HUES64 (cell line): ENCODE measurements around the gene NTN4.

Experiments used
- H3K27ac ChIP-seq: 2 replicates; pipeline ENCODE4 v1.7.0; 2013; ENCODE audit warnings: low read depth, low read length, inconsistent platforms
- H3K27me3 ChIP-seq: 2 replicates; pipeline ENCODE4 v1.6.1; 2013; ENCODE audit warnings: mild to moderate bottlenecking, low read length; ENCODE audit not compliant: insufficient read depth
- H3K36me3 ChIP-seq: 2 replicates; pipeline ENCODE4 v1.6.1; 2013; ENCODE audit warnings: mild to moderate bottlenecking, low read length; ENCODE audit not compliant: insufficient read depth
- H3K4me1 ChIP-seq: 2 replicates; pipeline ENCODE4 v1.6.1; 2013; ENCODE audit warnings: mild to moderate bottlenecking, low read length, moderate library complexity; ENCODE audit not compliant: insufficient read depth
- H3K4me3 ChIP-seq: 2 replicates; pipeline ENCODE4 v1.5.1; 2013; ENCODE audit warnings: mild to moderate bottlenecking, low read length, moderate library complexity
- H3K9ac ChIP-seq: 2 replicates; pipeline ENCODE4 v1.6.1; 2013; ENCODE audit warnings: mild to moderate bottlenecking, low read depth, low read length
- H3K9me3 ChIP-seq: 2 replicates; pipeline ENCODE4 v1.6.1; 2013; ENCODE audit warnings: low read depth, low read length; ENCODE audit not compliant: insufficient read depth
- WGBS: fragments of 150-250, 120-280 bp; methylation state at CpG from one replicate; pipeline ENCODE4 v1.1.7; 2013; ENCODE audit warnings: missing lambda C conversion rate; 5-methylcytosine and 5-hydroxymethylcytosine counted together

NTN4 gene

DNA sequence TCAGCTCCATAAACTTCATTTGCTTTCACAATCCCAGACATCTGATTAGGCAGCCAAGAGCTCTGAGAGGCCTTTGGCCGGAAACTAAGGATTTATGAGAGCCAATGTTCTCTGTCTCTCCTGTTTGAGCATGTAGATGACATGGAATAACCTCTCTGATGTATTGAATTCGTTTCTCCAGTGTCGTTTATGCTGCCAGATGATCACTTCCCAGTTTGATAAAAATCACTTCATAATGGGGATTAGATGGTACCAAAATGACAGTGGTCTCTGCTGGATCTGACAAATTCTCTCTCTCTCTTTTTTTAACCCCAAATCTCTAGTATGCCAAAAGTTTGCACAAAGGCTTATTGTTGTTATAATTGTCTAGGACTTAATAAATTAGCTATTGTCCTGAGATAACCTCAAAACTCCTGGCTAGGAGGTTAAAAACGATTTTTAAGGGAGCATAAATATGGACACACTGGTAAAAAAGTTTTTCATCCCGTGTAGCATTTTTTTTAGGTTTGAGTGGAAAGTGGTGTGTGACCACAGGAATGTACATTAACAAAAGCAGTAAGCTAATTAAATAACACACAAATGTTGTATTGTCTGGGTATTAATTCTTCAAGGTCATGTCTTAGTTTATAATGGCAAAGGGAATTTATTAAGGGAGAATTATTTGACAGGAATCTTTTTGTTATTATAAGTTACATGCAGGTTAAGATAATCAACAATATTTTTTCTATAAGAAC is 156.7 kb downstream of the NTN4 start:
- Histone ChIP-seq H3K4me1 (no peaks in the 10 kb centered on the region), H3K9ac (no peak overlapping the region), H3K4me3 (no peak overlapping the region), H3K36me3 (no peaks in the 10 kb centered on the region), H3K27me3 (no peaks in the 10 kb centered on the region), H3K9me3 (no peaks in the 10 kb centered on the region), H3K27ac (no peak overlapping the region)
- WGBS, result 80% methylated on average over 5 of the region's 5 CpGs

DNA sequence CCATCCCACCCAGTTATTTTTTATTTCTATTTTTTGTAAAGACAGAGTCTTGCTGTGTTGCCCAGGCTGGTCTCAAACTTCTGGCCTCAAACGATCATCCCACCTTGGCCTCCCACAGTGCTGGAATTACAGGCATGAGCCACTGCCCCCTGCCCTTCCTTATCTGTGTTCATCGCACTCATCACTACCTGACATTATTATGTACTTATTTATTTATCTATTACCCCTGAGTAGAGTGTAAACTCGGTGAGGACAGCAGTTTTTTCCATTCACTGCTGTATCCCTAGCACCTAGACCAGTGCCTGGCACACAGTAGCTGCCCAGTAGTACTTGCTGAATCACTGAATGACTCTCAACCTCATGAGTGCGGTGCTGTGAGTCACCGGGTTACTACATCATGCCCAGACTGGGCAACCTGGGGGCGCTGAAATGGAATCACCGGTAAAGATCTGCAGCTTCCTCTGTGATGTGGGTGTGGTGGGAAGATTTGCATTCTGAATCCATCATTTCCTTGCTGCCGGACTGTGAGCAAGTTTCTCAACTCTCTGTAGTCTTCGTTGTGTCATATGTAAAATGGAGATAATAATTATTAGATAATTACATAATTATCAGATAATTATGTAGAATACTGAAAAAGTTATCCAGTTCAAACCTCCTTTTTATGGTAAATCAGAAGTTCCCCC is 157.4 kb downstream of the NTN4 start:
- no peaks in the 10 kb centered on the region for H3K4me1 ChIP-seq
- H3K9me3 ChIP-seq, result no peaks in the 10 kb centered on the region
- 92% methylated on average over 8 of the region's 9 CpGs for WGBS
- no peak overlapping the region for H3K9ac ChIP-seq
- H3K36me3 ChIP-seq, result no peaks in the 10 kb centered on the region
- no peaks in the 10 kb centered on the region for H3K27me3 ChIP-seq
- H3K4me3 ChIP-seq, result no peak overlapping the region
- H3K27ac ChIP-seq, result no peak overlapping the region

DNA sequence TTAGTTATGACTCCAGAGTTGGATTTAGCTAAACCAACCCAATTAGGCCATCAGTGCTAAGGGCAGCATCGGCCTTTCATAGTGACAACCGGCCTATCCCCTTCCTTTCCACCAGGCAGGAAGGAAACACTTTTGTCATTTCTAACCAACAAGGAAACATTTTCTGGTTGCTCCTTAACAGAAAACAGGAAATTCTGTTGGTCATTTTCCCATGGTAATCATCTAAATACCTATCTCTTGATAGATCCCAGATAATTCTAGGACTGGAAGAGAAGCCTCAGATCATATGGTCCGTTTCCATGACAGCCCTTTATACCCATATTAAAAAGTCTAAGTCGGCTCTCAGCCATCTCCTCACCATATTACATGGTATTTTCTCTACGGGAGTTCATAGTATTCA is 160.1 kb downstream of the NTN4 start:
- no peak overlapping the region for H3K27ac ChIP-seq
- no peaks in the 10 kb centered on the region for H3K36me3 ChIP-seq
- WGBS, result 95% methylated on average over 5 of the region's 5 CpGs
- no peaks in the 10 kb centered on the region for H3K27me3 ChIP-seq
- no peak overlapping the region for H3K4me3 ChIP-seq
- no peaks in the 10 kb centered on the region for H3K4me1 ChIP-seq
- H3K9ac ChIP-seq, result no peak overlapping the region
- no peaks in the 10 kb centered on the region for H3K9me3 ChIP-seq

DNA sequence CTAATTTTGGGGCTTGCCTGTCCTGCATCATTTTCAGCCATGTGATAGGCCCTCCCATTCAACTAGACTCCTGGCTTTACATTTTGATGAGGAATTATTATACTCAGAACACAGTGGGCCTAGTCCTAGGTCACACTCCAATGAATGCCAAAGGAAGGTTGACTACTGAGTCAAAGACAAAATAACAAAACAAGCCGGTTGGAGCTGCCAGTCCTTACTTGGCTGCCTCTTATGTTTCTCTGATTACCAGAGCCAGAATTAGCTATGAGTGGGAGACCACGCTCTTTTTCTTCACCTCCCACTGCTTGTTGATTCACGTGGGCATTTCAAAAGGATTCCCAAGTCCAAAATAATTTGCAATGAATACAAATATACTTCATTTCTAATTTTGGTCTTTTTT is 161.2 kb downstream of the NTN4 start:
- H3K36me3 ChIP-seq, result no peaks in the 10 kb centered on the region
- H3K9me3 ChIP-seq, result no peaks in the 10 kb centered on the region
- H3K9ac ChIP-seq, result no peak overlapping the region
- no peak overlapping the region for H3K27ac ChIP-seq
- peaks cover 7% of the 10 kb centered on the region for H3K4me1 ChIP-seq
- H3K4me3 ChIP-seq, result no peak overlapping the region
- no peaks in the 10 kb centered on the region for H3K27me3 ChIP-seq
- 65% methylated on average over 3 of the region's 3 CpGs for WGBS

DNA sequence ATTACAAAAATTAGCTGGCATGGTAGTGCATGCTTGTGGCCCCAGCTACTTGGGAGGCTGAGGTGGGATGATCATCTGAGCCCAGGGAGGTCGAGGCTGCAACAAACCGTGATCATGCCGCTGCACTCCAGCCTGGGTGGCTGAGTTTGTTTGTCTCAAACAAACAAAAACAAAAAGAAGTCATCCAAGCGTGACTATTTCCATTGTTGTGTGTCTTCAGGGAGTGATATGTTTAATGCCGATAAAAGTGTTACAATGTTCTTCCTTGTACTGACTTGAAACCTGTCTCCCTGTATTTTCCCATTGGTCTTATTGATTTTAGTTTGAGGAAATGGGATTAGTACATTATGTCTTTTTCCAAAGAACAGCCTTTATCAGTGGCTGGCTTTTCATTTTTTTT is 163.7 kb downstream of the NTN4 start:
- no peak overlapping the region for H3K9ac ChIP-seq
- H3K4me1 ChIP-seq, result peaks cover 7% of the 10 kb centered on the region
- H3K9me3 ChIP-seq, result no peaks in the 10 kb centered on the region
- H3K27me3 ChIP-seq, result no peaks in the 10 kb centered on the region
- H3K4me3 ChIP-seq, result no peak overlapping the region
- H3K27ac ChIP-seq, result no peak overlapping the region
- WGBS, result 96% methylated on average over 5 of the region's 5 CpGs
- no peaks in the 10 kb centered on the region for H3K36me3 ChIP-seq

DNA sequence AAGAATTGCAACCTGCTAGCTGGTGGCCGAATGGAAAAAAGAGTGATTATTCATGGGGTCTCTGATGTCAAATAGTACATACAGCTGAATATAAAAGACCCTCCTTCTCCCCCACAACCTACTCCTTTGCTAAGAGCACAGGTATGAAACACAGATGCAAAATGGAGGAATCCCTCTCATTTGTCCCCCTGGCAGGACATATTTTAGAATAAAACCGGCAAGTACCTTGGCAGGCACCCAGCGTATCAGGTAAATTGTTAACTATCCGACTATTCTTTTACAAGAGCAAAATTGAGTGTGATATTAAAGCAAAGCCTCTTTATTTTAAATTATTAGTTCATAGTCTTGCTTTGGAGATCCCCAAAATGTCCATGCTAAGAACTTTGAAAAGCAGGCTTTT is 165.6 kb downstream of the NTN4 start:
- no peak overlapping the region for H3K9ac ChIP-seq
- H3K27me3 ChIP-seq, result no peaks in the 10 kb centered on the region
- H3K9me3 ChIP-seq, result no peaks in the 10 kb centered on the region
- 90% methylated on average over 4 of the region's 4 CpGs for WGBS
- peaks cover 7% of the 10 kb centered on the region for H3K4me1 ChIP-seq
- H3K36me3 ChIP-seq, result no peaks in the 10 kb centered on the region
- H3K27ac ChIP-seq, result no peak overlapping the region
- no peak overlapping the region for H3K4me3 ChIP-seq

DNA sequence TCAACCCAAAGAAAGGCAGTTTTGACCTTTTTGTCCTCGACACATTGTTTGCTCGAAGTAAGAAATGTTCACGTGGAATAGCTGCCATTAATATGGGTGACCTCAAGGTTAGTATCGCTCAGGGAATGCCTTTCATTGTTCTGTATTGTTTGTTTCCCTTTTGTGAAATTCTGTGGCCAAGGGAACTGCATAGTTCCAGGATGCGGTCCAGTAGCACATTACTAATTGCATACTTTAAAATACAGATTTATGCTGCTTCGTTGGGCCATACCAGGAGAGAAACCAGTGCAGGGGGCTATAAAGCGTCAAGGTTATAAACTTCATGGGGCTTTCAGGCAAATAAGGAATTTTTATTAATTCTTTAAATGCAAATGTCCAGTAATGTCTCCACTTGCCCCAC is 166.0 kb downstream of the NTN4 start:
- Histone ChIP-seq H3K4me1 (peaks cover 7% of the 10 kb centered on the region), H3K9me3 (no peaks in the 10 kb centered on the region), H3K9ac (no peak overlapping the region), H3K27me3 (no peaks in the 10 kb centered on the region), H3K27ac (peak overlapping the region; percentile 50; the same call in 1 of the 2 replicates), H3K4me3 (no peak overlapping the region), H3K36me3 (no peaks in the 10 kb centered on the region)
- 83% methylated on average over 7 of the region's 7 CpGs for WGBS

DNA sequence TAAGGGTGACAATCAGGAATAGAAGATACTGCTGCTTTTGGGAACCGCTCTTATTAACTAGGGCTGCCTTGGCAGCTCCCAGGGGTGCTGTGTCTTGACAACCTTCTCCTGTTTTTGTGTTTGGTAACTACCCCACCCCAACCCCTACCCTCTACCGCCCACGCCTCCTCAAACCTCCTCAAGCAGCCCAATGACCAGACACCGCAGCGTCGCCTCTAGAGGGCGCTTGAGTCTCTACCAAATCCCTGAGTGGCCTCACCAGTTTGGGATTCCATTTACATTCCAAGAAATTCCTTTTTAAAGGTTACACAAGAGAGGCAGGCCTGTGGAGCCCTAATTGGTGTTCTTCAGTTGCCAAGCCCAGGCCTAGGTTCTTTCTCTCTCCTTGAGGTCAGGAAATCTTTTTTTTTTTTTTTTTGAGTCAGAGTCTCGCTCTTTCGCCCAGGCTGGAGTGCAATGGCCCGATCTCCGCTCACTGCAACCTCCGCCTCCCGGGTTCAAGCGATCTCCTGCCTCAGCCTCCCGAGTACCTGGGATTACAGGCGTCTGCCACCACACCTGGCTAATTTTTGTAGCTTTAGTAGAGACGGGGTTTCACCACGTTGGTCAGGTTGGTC is 166.9 kb downstream of the NTN4 start:
- H3K9me3 ChIP-seq, result no peaks in the 10 kb centered on the region
- H3K4me3 ChIP-seq, result no peak overlapping the region
- H3K27me3 ChIP-seq, result no peaks in the 10 kb centered on the region
- no peak overlapping the region for H3K9ac ChIP-seq
- WGBS, result 68% methylated on average over 18 of the region's 18 CpGs
- H3K27ac ChIP-seq, result peak overlapping the region; percentile 50; the same call in 1 of the 2 replicates
- H3K36me3 ChIP-seq, result no peaks in the 10 kb centered on the region
- peaks cover 7% of the 10 kb centered on the region for H3K4me1 ChIP-seq

DNA sequence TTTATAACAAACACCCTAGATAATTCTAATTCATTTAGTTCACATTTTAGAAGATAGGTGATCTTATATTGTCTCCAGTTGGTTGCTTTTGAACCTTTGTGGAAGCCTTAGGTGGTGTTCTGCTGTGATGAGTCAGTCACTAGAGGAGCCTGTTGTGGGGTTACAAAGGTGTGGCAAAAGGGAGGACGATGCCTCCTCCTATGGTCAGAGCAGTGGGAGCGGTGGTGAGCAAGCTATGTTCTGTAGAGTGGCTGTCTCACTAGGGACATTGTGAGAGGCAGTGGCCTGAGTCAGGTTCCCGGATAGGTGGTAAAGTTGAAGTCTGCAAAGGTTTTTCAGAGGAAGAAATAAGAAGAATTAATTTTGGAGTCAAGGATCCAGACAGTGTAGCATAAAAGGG is 167.7 kb downstream of the NTN4 start:
- H3K27ac ChIP-seq, result no peak overlapping the region
- H3K4me1 ChIP-seq, result peaks cover 7% of the 10 kb centered on the region
- WGBS, result 87% methylated on average over 3 of the region's 3 CpGs
- no peak overlapping the region for H3K9ac ChIP-seq
- no peaks in the 10 kb centered on the region for H3K27me3 ChIP-seq
- no peaks in the 10 kb centered on the region for H3K36me3 ChIP-seq
- no peak overlapping the region for H3K4me3 ChIP-seq
- no peaks in the 10 kb centered on the region for H3K9me3 ChIP-seq

DNA sequence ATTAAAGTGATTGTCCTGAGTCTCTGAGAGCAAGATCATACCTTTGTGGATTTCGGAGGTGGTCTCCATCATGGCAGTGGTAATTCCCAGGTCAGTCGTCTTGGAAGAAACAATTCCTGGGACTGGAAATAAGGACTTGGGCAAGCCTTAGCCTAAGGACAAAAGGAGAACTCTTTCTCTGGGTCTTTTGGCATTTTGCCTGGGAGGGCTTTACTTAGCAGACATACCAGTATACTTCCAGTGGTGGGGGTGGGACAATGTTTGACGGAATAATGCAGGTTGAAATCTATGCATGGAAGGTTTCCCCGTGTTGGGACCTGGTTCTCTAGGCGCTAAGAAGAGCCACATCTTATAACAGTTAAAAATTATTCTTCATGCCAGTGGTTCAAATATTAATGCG is 168.8 kb downstream of the NTN4 start:
- no peaks in the 10 kb centered on the region for H3K36me3 ChIP-seq
- H3K4me3 ChIP-seq, result no peak overlapping the region
- peaks cover 7% of the 10 kb centered on the region for H3K4me1 ChIP-seq
- WGBS, result 92% methylated on average over 6 of the region's 6 CpGs
- no peak overlapping the region for H3K9ac ChIP-seq
- H3K27me3 ChIP-seq, result no peaks in the 10 kb centered on the region
- no peaks in the 10 kb centered on the region for H3K9me3 ChIP-seq
- H3K27ac ChIP-seq, result no peak overlapping the region

DNA sequence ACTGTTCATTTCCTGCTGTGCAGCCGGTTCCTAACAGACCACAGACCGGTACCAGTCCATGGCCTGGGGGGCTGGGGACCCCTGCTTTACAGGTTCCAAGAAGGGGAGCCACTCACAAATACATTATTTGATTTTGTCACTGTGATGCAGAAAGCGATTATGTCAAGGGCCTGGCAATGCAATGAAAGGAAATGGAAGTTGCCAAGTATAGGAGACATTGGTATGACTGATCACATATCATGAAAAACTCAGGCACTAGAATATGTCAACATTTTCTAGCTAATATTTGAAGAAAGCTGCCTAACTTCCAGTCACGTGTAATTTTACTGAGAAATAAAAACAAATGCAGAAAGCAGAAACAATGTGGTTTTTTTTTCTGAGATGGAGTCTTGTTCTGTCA is 170.4 kb downstream of the NTN4 start:
- no peak overlapping the region for H3K27ac ChIP-seq
- H3K9me3 ChIP-seq, result no peaks in the 10 kb centered on the region
- no peak overlapping the region for H3K9ac ChIP-seq
- peaks cover 6% of the 10 kb centered on the region for H3K4me1 ChIP-seq
- H3K4me3 ChIP-seq, result no peak overlapping the region
- no peaks in the 10 kb centered on the region for H3K36me3 ChIP-seq
- 91% methylated on average over 4 of the region's 4 CpGs for WGBS
- H3K27me3 ChIP-seq, result no peaks in the 10 kb centered on the region
